NCI-H446 (cell line): ENCODE data around the gene MORN5.

Source experiments
- DNase-seq, 2 experiments: peaks; one replicate each; lab custom pipeline; 2025; lab: John Stamatoyannopoulos, UW

The MORN5 gene

DNA sequence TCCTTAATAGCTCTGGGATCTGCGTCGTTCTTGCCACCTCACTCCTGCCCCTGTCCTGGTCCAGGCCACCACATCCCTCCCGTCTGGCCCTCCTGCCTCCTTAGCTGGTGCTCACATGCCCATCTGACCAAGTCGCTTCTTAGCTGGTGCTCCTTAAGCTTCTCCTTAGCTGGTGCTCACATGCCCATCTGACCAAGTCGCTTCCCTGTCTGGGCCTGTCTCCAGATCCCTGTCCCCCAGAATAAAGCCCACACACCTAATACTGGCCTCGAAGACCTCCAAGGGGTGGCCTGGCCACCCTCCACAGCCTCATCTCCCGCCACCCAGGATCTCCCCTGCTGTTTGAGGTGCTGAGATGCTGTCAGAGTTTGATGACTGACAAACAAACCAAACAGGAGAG lies 35.2 kb upstream of the MORN5 start:
- no peak for DNase-seq

- DNase-seq, result peak; percentile 33 to 71
Measured at GRCh38 chr9:122125158-122125508, 34.6 kb upstream of the MORN5 start.

DNA sequence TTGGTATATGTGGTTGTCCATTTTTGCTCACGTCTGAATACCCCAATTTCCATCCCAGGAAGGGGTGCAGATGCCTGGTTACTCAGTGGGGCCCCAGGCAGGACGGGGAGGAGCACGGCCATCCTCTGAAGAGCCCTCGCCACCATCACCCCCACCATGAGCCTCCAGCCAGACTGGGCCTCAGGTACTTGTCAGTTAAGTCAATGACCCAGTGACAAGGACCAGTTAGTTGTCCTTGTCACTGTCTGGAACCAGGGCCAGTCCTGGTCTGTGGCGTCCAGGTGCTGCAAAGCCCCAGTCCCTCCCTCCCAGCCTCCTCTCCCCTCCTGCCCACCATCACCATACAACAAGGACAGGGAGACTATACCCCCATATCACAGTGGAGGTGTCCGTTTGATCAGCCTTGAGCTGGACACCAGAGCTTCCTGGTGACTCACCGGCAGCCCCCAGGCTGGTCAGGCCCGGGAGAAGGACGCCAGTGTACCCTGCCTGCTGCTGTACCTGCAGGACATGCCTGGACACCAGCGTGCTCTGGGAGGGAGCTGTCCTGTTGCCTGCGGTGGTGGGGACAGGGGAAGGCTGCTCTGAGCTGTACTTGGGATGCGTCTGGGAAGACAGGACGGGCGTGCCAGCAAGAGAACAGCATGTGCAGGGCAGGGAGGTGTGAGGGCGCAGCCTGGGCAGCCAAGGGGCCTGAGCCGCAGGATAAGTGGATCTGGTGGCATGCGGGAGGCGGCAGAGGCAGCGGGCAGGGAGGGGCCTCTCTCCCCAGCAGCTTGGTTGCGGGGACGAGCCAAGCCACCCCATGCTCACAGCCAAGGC lies 34.0 kb upstream of the MORN5 start:
- no peak for DNase-seq

DNA sequence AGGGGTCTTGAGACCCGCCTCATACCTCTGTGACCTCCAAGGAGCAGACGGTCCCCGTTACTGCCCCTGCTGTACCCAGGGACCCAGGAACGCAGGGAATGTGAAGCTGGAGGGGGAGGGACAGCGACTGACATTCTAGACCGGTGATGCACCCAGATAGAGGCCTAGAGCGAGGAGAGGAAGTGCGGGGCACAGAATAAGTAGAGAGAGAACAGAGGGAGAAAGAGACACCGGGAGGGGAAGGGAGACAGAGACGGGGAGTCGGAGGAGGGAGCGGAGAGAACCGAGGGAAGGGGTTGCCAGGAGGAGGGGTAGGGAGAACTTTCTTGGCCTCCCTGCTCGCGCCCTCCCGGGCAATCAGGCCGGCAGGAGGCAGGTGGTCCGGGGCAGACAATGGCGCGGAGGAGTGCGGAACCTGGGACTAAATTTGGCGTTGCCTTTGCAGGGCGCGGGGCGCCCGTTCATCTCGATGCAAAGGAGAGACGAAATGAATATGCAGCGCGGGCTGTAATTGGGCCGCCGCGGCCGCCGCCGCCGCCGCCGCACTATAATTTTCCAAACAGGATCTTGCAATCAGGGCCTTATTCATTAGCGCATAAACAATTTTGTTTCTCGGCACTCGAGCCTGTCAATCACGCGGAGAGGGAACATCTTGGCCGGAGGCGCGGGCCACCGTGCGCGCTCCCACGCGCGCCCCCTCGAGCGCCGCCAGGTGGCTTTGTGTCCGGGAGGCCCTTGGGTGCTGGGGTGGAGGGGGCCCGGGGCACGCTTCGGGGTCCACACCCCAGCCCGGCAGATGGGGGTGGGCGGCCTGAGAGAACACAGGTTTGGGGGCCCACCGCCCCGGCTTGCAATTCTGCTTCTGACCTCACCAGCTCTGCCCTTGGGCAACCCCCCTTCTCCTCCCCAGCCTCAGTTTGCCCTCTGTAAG lies 33.1 kb upstream of the MORN5 start:
- no peak for DNase-seq

DNA sequence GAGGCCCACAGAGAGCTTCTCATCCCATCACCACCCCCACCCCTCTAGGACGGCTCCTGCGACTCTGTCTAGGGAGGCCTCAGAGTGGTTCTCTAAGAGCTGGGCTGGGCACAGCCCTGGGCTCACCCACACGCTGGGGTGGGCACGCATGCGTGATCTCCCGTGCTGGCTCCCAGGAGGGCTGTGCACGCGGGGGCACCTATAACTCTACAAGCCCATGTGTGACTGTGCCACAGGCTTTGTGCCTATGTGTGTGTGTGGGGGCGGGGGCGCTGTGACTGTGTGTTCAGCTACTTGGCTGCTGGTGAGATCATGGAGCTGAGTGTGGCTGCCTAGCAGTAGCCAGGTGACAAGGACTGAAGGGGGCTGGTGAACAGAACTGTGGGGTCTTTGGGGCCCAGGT lies 32.3 kb upstream of the MORN5 start:
- DNase-seq, result no peak

DNA sequence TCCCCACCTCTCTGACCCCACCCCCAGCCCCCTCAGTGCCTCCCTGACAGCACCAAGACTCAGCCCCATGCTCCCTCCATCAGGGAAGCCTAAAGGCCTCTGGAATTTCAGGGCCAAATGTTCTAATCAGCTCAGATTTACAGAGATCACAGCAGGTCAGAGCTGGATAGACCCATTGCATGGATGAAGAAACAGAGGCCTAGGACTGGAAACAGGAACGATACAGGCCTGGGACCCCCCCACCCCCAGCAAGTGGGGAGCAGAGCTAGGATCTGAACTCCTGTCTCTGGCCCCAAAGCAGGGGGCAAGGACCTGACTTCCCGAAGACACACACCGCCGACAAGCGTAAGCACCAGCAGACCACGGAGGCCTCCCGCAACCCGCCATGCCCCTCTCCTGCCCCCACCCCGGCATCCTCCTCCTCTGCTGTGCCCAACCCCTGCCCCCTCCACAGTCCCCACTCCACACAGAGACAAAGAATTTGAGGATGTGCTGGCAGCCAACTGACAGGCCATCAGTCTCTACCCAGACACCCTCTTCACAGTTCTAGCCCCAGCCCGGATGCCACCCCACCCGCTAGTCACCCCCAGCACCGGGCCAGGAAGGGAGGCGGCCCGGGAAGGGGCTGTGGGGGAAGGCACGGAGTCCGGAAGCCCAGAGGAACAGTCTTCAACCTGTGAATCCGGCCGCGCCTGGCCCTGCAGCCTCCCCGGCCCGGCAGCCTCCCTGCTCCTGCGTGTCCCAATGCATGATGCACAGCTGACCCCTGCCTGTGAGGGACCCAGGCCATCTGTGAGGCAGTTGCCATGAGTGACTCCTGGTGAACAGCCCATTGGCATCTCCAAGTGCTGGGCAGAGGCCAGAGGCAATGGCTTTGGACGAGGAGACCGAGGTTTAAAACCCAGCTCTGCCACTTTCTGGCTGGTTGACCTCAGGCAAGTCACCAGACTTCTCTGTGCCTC lies 31.4 kb upstream of the MORN5 start:
- DNase-seq, result no peak

- DNase-seq, result no peak
Measured at GRCh38 chr9:122128969-122129343, 30.8 kb upstream of the MORN5 start.

- no peak for DNase-seq
Measured at GRCh38 chr9:122129969-122130368, 29.7 kb upstream of the MORN5 start.

DNA sequence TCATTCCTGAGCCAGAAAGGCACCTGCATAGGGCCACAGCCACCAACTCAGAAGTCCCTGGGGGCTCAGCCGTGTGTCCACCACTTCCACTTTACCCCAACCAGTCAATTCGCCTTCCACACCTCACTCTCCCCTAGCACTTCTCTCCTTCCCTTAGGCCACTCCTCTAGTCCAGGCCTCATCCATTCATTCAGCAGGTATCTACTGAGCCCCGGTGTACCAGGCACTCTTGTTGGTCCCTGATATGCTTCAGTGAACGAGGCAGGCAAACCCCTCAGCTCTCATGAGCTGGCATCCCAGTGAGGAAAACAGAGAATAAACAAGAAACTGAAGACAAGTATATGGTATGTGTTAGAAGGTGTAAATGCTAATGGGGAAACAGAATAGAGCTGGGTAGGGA lies 28.9 kb upstream of the MORN5 start:
- no peak for DNase-seq

DNA sequence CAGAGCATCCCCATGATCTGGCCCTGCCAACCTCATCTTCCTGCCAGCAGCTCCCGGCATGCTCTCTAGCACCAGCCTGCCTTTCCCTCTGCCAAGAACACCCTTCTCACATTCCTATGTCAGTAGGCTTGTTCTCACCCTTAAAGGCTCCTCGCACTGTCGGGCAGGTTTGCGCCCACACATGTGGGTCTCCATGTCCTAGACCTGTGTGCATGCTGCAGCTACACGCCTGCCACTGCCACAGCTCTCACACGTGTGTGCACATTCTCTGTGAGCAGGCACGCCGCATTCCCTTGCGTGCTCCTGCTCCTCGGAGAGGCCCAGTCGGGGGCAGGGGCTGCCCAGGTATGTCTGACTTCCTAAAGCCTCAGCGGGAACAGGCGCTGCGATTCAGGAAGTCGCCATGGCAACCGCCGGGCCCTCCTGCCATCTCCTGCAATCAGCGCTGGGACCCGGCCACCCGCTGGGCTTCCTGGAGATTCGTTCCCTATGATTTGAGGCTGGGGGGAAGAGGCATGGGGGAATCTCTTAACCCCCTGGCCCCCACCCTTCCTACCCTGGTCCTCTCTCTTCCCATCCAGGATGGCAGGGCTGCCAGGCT lies 28.2 kb upstream of the MORN5 start:
- no peak for DNase-seq

DNA sequence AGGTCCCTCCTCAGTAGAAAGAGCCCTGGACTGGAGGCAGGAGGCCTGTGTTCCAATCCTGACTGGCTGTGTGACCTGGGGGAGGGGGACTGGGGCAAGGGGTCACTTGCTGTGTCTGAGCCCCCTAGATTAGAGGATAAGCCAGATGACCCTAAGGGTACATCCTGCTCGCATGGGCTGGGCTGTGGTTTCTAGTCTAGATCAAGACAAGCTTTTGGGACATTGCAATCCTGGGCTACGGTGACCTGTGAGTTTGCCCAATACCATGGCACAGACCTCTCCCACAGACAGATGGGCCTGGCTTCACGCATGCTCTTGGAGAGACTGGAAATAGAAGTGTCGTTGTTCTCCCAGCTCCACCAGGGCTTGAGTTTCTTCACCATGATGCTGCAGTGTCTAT lies 27.2 kb upstream of the MORN5 start:
- DNase-seq, result no peak

- no peak for DNase-seq
Measured at GRCh38 chr9:122133263-122133983, 26.3 kb upstream of the MORN5 start.

DNA sequence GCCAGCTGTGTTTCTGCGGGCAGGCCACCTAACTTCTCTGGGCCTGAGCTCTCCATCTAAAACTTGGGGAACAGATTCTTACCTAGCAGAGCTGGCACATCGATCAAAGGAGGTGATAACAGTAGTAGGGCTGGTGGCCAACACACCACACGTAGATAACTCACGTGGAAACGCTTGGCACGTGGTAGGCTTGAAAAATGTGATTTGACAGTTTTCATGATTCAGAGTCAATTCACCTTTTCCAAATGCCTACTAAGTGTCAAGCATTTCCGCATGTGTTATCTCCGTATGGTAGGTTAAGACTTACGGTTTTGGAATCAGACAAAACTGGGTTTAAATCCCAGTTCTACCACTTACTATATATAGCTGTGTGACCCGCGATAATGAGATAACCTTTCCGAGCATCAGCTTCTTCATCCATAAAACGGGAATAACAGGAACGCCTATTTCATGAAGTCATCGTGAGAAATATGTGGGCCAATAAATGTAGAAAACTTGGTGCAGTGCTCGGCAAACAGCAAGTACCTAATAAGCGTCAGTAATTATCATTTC lies 25.6 kb upstream of the MORN5 start:
- DNase-seq, result no peak

DNA sequence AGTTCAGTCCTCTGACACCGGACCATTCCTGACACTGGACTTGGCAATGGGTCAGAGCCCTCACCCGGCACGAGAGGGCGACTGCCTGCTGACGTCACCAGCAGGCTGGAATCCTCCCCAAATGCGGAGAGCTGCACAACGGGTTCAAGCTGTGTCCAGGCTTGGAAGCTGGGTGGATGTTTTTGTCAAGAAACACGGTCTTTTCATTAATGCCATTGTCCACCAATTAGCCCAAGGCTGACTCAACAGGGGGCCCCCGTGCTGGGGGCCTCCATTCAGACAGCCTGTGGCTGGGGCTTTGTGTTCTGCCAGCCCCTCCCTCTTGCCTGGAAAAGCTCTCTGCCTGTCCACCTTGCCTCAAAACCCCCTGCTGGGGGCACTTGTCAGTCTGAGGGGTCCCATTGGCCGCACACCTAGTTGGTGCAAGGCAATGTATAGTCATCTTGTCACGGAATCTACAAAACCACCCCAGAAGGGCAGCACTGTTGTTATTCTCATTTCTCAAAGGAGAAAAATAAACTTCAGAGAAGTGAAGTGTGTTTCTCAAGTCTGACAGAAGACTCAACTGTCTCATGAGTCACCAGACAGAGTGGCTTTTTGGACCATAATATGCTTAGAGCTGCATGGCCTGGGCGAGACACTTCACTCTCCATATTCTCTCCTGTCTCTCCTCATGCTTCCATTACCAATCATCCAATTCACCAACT lies 24.7 kb upstream of the MORN5 start:
- no peak for DNase-seq

- DNase-seq, result no peak
Measured at GRCh38 chr9:122135529-122135859, 24.2 kb upstream of the MORN5 start.

DNA sequence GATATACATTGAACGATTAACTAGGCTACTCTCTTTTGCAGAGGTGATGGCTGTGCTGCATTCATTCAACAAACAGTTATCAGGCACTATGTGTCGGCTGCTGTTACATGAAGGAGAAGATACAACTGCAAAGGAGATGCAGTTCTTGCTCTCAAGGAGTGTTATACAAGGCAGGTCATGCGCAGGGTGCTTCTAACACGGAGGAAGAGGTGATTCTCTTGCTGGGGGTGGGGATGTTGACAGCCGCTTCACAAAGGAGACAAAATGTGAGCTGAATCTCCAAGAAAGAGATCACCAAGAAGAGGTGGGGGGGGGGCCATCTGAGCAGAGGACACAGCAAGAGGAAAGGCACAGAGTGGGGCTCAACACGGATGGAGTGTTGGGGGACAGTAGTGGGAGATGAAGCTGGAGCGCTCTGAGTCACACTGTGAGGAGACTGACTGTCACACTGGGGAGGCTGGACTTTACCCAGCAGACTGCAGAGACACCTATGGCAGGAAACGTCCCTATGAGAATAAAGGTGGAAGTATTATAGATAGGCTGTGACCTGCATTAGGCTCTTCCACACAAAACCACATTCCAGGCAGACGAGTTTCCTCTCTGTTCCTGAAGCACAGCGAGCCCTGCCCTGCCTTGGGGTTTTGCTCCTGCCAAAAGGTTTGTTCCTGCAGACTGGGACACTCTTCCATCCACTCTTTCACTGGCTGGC lies 21.0 kb upstream of the MORN5 start:
- DNase-seq, result no peak

- DNase-seq, result no peak
Measured at GRCh38 chr9:122140368-122141193, 19.1 kb upstream of the MORN5 start.

DNA sequence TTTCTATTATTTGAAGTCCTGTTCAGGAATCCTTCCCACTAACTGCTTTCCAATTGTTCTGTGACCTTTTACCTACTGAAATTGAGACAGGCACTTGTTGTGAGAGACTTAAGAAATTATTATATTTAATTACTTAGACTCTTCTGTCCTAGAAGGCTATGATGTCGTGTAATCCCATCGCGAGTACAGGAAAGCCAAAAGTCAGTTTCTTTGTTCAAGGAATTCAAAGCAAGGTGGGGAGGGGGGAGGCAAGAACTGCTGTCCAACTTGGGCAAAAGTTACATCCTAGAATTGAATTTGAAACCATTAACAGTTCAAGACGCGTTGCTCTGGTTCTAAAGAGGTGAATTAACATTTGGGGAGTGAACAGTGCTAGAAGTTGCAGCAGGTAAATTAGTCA lies 18.0 kb upstream of the MORN5 start:
- no peak for DNase-seq

- no peak for DNase-seq
Measured at GRCh38 chr9:122143296-122143695, 16.4 kb upstream of the MORN5 start.
